CD1c-positive myeloid dendritic cell (primary cell): Measurements from ENCODE around the gene SSU72.
"Not testable (repeated sequence)": the region's sequence is repeated elsewhere in the genome, so short reads cannot be mapped to it uniquely, and the experiment has no call there.

Source experiments
- DNase-seq: peaks from one replicate; pipeline ENCODE4 v3.0.0-alpha.2; 2016; ENCODE audit errors: extremely low spot score

The SSU72 gene

GRCh38 chr1:1595341-1595740 lies 20.7 kb upstream of the SSU72 start:
- not testable (repeated sequence) for DNase-seq

- no peak for DNase-seq
These were observed 20.1 kb upstream of the SSU72 start for GRCh38 chr1:1594602-1595260.

- no peak for DNase-seq
These were observed 19.4 kb upstream of the SSU72 start for GRCh38 chr1:1593834-1594601.

- DNase-seq = no peak
These were observed 16.8 kb upstream of the SSU72 start for GRCh38 chr1:1591452-1591851.

- no peak for DNase-seq
These were observed 8.8 kb upstream of the SSU72 start for GRCh38 chr1:1583347-1584010.

GRCh38 chr1:1582585-1583346 lies 8.1 kb upstream of the SSU72 start:
- DNase-seq = no peak

- DNase-seq = no peak
These were observed 3.8 kb upstream of the SSU72 start for GRCh38 chr1:1578371-1578940.

GRCh38 chr1:1577367-1578011 lies 2.8 kb upstream of the SSU72 start:
- DNase-seq = no peak

- DNase-seq = peak; percentile 90
These were observed 581 bp downstream of the SSU72 start for GRCh38 chr1:1573843-1574720.

GRCh38 chr1:1569341-1569740 lies 5.3 kb downstream of the SSU72 start:
- DNase-seq = no peak

- no peak for DNase-seq
These were observed 6.8 kb downstream of the SSU72 start for GRCh38 chr1:1567891-1568291.

GRCh38 chr1:1567152-1567875 lies 7.3 kb downstream of the SSU72 start:
- DNase-seq = no peak

- DNase-seq = no peak
These were observed 9.3 kb downstream of the SSU72 start for GRCh38 chr1:1565340-1565739.

- no peak for DNase-seq
These were observed 10.4 kb downstream of the SSU72 start for GRCh38 chr1:1564268-1564667.

GRCh38 chr1:1563688-1564087 lies 11.0 kb downstream of the SSU72 start:
- DNase-seq = no peak

GRCh38 chr1:1562556-1563195 lies 12.0 kb downstream of the SSU72 start:
- DNase-seq = no peak

- DNase-seq = no peak
These were observed 12.7 kb downstream of the SSU72 start for GRCh38 chr1:1561801-1562470.

- no peak for DNase-seq
These were observed 14.5 kb downstream of the SSU72 start for GRCh38 chr1:1560178-1560577.

GRCh38 chr1:1559066-1559465 lies 15.6 kb downstream of the SSU72 start:
- no peak for DNase-seq
